GM20000 (cell line): ENCODE measurements around the gene PLA2G5.

Experiments used
- DNase-seq: peaks from one replicate; pipeline ENCODE4 v3.0.0; 2012; ENCODE audit warnings: low spot score
- TF ChIP-seq, protein P1 (sequence below): IDR thresholded peaks from 2 replicates; pipeline ENCODE4 v1.5.1; 2012; ENCODE audit warnings: mild to moderate bottlenecking, control low read depth; ENCODE audit errors: extremely low read depth, missing control alignments

Gene PLA2G5

DNA sequence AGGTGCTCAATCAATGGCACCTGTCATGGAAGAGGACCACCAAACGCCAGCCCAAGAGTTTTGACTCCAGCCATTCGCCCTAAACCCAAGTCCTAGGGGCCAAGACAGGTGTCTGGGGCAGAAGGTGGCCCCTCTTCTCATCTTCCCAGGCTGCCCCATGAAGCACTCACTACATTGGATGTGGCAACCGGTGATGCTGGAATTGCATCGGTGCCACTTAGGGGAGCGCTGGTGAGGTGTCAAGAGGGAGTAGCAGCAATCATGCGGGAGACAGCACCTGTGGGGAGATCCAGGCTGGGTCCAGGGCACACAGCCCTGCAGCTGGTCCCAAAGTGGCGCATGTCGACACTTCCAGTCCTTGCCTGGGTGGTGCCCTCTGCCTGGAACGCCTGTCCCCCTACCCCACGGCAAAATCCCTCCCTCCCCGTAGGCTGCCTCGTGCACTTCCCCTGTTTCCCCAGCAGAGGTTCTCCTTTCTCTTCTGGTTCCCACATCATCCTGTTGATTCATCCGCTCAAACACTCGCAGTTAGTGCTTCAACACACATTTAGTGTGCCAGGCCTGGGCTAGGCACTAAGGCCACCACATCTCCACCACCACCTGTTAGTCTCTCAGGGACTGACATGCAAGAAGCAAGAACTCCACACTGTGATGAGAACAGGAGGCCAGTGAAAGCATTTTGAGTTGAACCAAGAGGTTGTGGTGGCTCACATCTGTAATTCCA lies 30.8 kb downstream of the PLA2G5 start:
- TF ChIP-seq, protein P1, sequence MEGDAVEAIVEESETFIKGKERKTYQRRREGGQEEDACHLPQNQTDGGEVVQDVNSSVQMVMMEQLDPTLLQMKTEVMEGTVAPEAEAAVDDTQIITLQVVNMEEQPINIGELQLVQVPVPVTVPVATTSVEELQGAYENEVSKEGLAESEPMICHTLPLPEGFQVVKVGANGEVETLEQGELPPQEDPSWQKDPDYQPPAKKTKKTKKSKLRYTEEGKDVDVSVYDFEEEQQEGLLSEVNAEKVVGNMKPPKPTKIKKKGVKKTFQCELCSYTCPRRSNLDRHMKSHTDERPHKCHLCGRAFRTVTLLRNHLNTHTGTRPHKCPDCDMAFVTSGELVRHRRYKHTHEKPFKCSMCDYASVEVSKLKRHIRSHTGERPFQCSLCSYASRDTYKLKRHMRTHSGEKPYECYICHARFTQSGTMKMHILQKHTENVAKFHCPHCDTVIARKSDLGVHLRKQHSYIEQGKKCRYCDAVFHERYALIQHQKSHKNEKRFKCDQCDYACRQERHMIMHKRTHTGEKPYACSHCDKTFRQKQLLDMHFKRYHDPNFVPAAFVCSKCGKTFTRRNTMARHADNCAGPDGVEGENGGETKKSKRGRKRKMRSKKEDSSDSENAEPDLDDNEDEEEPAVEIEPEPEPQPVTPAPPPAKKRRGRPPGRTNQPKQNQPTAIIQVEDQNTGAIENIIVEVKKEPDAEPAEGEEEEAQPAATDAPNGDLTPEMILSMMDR = peak; percentile 69
- peak; percentile 73 for DNase-seq

DNA sequence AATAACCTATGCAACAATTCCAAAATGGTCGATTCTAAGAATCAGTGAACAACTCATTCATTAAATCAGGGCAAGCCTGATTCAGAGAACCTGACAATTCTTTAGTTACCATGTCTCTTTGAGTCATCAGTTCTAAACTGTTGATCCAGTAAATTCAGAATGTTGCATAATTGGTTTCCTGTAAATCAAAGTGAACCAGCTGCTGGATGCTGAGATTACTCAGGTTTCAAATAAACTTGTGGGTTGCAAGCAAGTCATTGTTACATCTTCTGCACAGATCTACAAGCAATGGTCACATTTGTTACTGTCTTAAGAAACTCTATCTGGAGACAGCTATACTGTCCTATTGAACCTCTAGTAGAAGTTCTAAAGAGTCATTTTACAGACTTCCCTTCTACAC lies 32.9 kb downstream of the PLA2G5 start:
- DNase-seq = no peak
- TF ChIP-seq, protein P1 = no peak

DNA sequence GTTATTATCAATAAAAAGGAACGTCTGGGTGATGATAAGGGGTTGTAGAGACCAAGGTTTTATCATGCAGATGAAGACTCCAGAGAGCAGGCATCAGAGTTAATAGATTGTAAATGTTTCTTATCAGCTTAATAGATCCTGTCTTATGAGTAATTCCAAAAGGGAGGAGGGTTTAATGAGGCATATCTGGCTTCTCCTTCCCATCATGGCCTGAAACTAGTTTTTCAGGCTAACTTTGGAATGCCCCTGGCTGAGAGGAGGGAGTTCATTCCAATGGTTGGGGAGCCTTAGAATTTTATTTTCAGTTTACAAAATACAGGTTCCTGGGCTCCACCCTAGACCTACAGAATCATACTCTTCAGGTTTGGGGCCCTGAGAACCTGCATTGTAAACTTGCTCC lies 35.9 kb downstream of the PLA2G5 start:
- no peak for DNase-seq
- TF ChIP-seq, protein P1 = no peak

DNA sequence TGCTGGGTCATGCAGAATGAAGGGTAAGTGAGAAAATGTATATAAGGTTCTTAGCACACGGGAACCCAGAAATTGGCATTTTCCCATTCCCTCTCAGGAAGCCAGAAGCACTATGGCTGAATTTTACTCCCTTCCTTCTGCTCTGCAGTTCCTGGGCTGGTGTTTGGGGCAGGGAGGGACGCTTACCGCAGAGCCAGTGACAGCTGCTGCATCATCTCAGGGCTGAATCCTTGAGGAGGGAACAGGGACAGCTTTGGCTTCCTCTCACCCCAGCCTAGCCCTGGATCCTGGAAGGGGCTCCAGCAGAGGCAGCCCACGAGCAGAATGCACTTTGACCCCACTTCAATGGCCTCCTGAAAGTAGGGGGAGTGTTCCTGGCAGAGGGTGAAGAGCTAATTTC lies 37.4 kb downstream of the PLA2G5 start:
- TF ChIP-seq, protein P1 = no peak
- no peak for DNase-seq

DNA sequence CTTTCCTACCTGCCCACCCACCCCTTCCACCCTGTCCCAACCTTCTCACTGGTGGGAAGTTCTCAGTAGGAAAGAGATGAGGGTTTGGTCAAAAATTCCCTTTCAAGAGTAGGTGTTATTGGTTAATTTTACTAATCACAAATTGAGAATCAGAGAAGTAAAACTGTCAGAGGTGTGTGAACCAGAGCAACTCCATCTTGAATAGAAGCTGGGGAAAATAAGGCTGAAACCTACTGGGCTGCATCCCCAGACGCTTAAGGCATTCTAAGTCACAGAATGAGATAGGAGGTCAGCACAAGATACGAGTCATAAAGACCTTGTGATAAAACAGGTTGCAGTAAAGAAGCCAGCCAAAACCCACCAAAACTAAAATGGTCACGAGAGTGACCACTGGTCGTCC lies 37.8 kb downstream of the PLA2G5 start:
- TF ChIP-seq, protein P1 = no peak
- no peak for DNase-seq

DNA sequence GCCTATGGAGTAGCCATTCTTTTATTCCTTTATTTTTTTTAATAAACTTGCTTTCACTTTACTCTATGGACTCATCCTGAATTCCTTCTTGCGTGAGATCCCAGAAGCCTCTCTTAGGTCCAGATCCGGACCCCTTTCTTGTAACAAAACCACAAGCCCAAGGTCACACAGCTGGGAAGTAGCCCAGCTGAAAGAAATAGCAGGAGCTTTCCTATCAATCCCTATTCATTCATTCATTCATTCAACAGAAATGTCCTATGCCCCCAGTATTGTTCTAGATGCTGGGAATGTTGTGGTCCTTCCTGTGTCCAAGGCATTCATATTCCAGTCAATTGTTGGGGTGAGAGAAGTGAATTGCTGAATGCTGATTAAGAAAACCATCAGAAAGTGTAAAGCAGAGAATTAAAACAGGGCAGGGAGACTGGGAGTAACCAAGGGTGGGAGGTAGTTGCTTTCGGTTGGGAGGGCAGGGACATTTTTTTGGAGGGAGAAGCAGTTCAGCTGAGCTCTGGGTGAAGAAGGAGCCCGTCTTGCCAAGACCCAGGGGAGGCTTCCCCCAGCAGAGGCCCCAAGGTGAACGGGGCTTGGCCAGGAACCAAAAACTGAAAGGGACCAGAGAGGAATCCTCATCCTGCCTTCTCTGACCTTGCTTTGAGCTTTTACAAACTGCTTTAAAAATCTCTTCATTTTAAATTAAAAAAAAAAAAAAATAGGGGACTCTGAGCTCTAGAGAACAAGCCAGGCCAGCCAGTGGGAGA lies 38.6 kb downstream of the PLA2G5 start:
- no peak for DNase-seq
- TF ChIP-seq, protein P1 = no peak

DNA sequence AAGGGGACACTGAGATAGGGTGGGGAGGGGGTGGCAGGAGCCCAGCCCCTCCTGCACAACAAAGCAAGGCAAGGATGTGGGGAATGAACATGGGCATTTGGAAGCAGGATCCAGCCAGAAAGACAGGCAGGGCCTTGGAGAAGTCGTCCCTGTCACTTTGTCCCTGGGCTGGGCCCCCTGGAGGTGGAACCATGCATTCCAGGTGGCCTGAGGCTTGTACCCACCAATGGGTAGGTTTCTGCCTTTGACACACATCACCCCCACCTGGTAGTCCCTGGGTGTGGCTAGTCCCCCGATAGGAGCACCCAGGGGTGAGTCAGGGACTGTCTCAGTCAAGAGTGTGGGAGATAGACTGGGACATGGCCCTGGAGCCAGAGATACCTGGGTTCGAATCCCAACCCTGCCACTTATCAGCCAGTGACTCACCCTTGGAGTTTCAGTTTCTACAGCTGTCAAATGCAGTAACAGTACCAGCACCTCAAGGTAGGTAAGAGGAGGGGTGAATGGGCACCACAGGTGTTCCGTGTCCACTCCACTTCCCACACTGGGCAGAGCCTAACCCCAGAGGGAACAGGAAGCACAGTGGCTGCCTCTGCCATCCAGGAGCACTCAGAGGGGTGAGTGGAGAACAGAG lies 39.3 kb downstream of the PLA2G5 start:
- TF ChIP-seq, protein P1 = no peak
- DNase-seq = no peak
